Glomerular endothelial cell (primary cell): ENCODE results near the gene ZNF524. TPM values are rescaled to one million over a fixed set of nuclear protein-coding genes. Genes with fewer than 3 reads are reported as not detected.

ENCODE experiments used
- DNase-seq: peaks from one replicate; pipeline ENCODE4 v3.0.0-alpha.2; 2011; ENCODE audit warnings: low read depth, low spot score; ENCODE audit errors: extremely low read depth
- total RNA-seq: library from RNA; depleted of rRNA; stranded (reverse); fragments of >200 nt; gene quantifications from 2 replicates; pipeline ENCODE4 v1.2.3, GENCODE V29; 2015

Gene ZNF524
- total RNA-seq, 1 donor from 2014 or later, result 24.6 TPM

GRCh38 chr19:55640577-55641425, 40.7 kb downstream of the ZNF524 start, which contains the start of gene ZNF580:
Gene ZNF580 (plus strand): TSS chr19:55641002. CDS start chr19:55642509, 1,507 bp downstream.
- DNase-seq, result no peak

- no peak for DNase-seq
Observed at GRCh38 chr19:55641426-55642152, 41.5 kb downstream of the ZNF524 start.

GRCh38 chr19:55642153-55643002, 42.3 kb downstream of the ZNF524 start:
- DNase-seq, result no peak

GRCh38 chr19:55643003-55643886, 43.2 kb downstream of the ZNF524 start, which contains the start of gene ZNF581:
Gene ZNF581 (plus strand): TSS chr19:55643649. CDS start chr19:55644572, 923 bp downstream.
- no peak for DNase-seq

GRCh38 chr19:55643887-55644176, 43.7 kb downstream of the ZNF524 start:
- no peak for DNase-seq

- no peak for DNase-seq
Observed at GRCh38 chr19:55644191-55644833, 44.2 kb downstream of the ZNF524 start.

GRCh38 chr19:55644842-55645511, 44.9 kb downstream of the ZNF524 start:
- no peak for DNase-seq

GRCh38 chr19:55645512-55645881, 45.4 kb downstream of the ZNF524 start:
- DNase-seq, result no peak

- DNase-seq, result no peak
Observed at GRCh38 chr19:55646889-55647731, 47.0 kb downstream of the ZNF524 start.

GRCh38 chr19:55647732-55648584, 47.9 kb downstream of the ZNF524 start, which contains the start of gene CCDC106:
Gene CCDC106 (plus strand): TSS chr19:55648212. CDS start chr19:55649047, 835 bp downstream.
- DNase-seq, result no peak

- no peak for DNase-seq
Observed at GRCh38 chr19:55648585-55649267, 48.6 kb downstream of the ZNF524 start.

GRCh38 chr19:55649268-55650125, 49.4 kb downstream of the ZNF524 start:
- DNase-seq, result no peak

GRCh38 chr19:55650126-55650557, 50.1 kb downstream of the ZNF524 start:
- no peak for DNase-seq

- no peak for DNase-seq
Observed at GRCh38 chr19:55650602-55651230, 50.6 kb downstream of the ZNF524 start.

- no peak for DNase-seq
Observed at GRCh38 chr19:55651236-55651635, 51.1 kb downstream of the ZNF524 start.
